HFF-Myc (cell line): Measurements from ENCODE around the gene SLC16A6.
A peak's percentile ranks its signal among the peaks of the same experiment; 100 is the strongest.
"Not testable (repeated sequence)": the region's sequence is repeated elsewhere in the genome, so short reads cannot be mapped to it uniquely, and the experiment has no call there.

Experiments
- DNase-seq: peaks from one replicate; pipeline ENCODE4 v3.0.0-alpha.2; 2011; ENCODE audit warnings: low read depth; ENCODE audit errors: extremely low read depth
- H3K4me3 ChIP-seq: replicated peaks from 2 replicates; pipeline ENCODE4 v1.5.1; 2011; ENCODE audit warnings: low read depth, mild to moderate bottlenecking, control low read depth, low read length
- CTCF ChIP-seq: IDR thresholded peaks from 2 replicates; pipeline ENCODE4 v1.5.1; 2012; ENCODE audit warnings: mild to moderate bottlenecking, low read depth, low read length, control low read depth; ENCODE audit errors: missing control alignments

SLC16A6 gene

GRCh38 chr17:68239632-68240366 lies 51.1 kb downstream of the SLC16A6 start:
- no peak for TF ChIP-seq CTCF
- no peak for DNase-seq
- no peak overlapping the region for H3K4me3 ChIP-seq

- H3K4me3 ChIP-seq = no peak overlapping the region
- no peak for TF ChIP-seq CTCF
- no peak for DNase-seq
These were observed 52.1 kb downstream of the SLC16A6 start for GRCh38 chr17:68238871-68239253.

- no peak overlapping the region for H3K4me3 ChIP-seq
- no peak for TF ChIP-seq CTCF
- no peak for DNase-seq
These were observed 52.6 kb downstream of the SLC16A6 start for GRCh38 chr17:68238164-68238870.

GRCh38 chr17:68237369-68238163 lies 53.4 kb downstream of the SLC16A6 start:
- DNase-seq, H3K4me3 ChIP-seq: not testable (repeated sequence)

GRCh38 chr17:68235336-68235791 lies 55.6 kb downstream of the SLC16A6 start:
- DNase-seq, H3K4me3 ChIP-seq: not testable (repeated sequence)

GRCh38 chr17:68234726-68235335 lies 56.1 kb downstream of the SLC16A6 start:
- not testable (repeated sequence) for H3K4me3 ChIP-seq
- DNase-seq = peak; percentile 27

GRCh38 chr17:68232741-68233140 lies 58.2 kb downstream of the SLC16A6 start:
- not testable (repeated sequence) for DNase-seq, H3K4me3 ChIP-seq

GRCh38 chr17:68231541-68231940 lies 59.4 kb downstream of the SLC16A6 start:
- no peak for DNase-seq
- no peak for TF ChIP-seq CTCF
- no peak overlapping the region for H3K4me3 ChIP-seq

GRCh38 chr17:68231131-68231530 lies 59.8 kb downstream of the SLC16A6 start:
- DNase-seq, H3K4me3 ChIP-seq: not testable (repeated sequence)
